Loucy (cell line): ENCODE data around the gene RPP25L.

Experiments used
- CTCF ChIP-seq: fragments of 200-600 bp; sonication (generic); conservative IDR thresholded peaks from 2 replicates; pipeline ENCODE4 v1.5.1; 2014; ENCODE audit warnings: mild to moderate bottlenecking, antibody characterized with exemption, low read length
- EZH2phosphoT487 ChIP-seq: fragments of 200-600 bp; IDR thresholded peaks from 2 replicates; pipeline ENCODE4 v1.6.1; 2018; ENCODE audit warnings: antibody characterized with exemption, mild to moderate bottlenecking, moderate library complexity, borderline replicate concordance

GRCh38 chr9:34659592-34660253 lies 47.8 kb upstream of the RPP25L start:
- TF ChIP-seq CTCF (no peak), EZH2phosphoT487 (no peak)
